ENCODE data around the gene RANBP3.

- TF ChIP-seq POLR2A (IDR thresholded peaks at IDR 0.05) (no peak), EP300 (IDR thresholded peaks at IDR 0.05; ENCODE audit: low read depth) (no peak), POLR2AphosphoS5 (IDR thresholded peaks at IDR 0.05) (no peak)
- TF ChIP-seq, protein P1, sequence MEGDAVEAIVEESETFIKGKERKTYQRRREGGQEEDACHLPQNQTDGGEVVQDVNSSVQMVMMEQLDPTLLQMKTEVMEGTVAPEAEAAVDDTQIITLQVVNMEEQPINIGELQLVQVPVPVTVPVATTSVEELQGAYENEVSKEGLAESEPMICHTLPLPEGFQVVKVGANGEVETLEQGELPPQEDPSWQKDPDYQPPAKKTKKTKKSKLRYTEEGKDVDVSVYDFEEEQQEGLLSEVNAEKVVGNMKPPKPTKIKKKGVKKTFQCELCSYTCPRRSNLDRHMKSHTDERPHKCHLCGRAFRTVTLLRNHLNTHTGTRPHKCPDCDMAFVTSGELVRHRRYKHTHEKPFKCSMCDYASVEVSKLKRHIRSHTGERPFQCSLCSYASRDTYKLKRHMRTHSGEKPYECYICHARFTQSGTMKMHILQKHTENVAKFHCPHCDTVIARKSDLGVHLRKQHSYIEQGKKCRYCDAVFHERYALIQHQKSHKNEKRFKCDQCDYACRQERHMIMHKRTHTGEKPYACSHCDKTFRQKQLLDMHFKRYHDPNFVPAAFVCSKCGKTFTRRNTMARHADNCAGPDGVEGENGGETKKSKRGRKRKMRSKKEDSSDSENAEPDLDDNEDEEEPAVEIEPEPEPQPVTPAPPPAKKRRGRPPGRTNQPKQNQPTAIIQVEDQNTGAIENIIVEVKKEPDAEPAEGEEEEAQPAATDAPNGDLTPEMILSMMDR (IDR thresholded peaks at IDR 0.05) = no peak
Measured at GRCh38 chr19:5934774-5935472, 43.0 kb downstream of the RANBP3 start.
